Non-pigmented ciliary epithelial cell (primary cell): ENCODE results near the gene ZNF236.
"Not testable (repeated sequence)": the region's sequence is repeated elsewhere in the genome, so short reads cannot be mapped to it uniquely, and the experiment has no call there.

Experiments used
- DNase-seq: peaks from one replicate; pipeline ENCODE4 v3.0.0-alpha.2; 2010; ENCODE audit warnings: low read depth

Gene ZNF236

DNA sequence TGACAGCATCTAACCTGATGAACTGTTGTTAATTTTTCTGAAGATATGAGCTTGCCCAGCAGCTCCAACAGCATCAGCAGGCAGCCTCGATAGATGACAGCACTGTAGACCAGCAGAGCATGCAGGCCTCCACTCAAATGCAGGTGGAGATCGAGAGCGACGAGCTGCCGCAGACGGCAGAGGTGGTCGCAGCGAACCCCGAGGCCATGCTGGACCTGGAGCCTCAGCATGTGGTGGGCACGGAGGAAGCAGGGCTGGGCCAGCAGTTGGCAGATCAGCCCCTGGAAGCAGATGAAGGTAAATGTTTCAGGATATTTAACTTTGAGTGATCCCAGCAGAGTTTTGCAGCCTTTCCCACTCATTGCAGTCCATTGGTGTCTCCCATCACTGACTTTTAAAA is 85.9 kb downstream of the ZNF236 start:
- no peak for DNase-seq

DNA sequence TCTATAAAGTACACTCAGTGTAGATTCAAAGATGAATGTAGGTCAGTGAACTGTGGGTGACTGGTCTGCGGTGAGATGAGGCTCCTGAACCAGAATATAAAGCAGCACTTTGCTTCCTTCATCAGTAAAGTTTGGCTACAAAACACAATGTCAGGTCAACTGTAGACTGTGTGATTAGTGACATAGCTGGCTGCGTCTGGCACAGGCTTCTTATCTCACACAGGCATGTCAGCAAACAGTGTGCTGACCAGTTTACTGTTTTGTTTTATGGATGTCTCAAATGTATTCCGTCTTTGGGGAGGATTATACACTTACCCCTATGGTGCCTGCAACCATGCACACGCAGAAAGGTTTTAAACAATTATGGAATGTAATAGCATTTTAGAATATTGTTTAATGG is 87.1 kb downstream of the ZNF236 start:
- DNase-seq: no peak

DNA sequence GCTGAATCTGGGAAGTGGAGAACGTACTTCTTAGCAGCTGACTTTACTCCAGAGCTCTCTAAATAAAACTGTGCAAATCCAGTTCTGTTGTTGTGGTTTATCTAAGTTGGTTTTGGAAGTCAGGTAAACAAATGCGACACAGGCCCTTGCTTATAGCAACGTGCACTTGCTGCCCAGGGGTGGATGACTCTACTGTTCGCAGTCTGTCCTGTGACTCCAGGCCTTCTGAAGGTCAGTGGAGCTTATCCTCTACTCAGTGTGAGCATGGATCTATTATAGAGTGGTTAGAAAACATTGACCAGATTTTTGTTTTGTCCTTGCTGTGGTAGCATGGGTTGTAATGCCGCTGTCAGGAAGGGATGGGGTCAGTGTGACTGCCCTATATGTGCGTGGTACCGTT is 89.1 kb downstream of the ZNF236 start:
- no peak for DNase-seq

DNA sequence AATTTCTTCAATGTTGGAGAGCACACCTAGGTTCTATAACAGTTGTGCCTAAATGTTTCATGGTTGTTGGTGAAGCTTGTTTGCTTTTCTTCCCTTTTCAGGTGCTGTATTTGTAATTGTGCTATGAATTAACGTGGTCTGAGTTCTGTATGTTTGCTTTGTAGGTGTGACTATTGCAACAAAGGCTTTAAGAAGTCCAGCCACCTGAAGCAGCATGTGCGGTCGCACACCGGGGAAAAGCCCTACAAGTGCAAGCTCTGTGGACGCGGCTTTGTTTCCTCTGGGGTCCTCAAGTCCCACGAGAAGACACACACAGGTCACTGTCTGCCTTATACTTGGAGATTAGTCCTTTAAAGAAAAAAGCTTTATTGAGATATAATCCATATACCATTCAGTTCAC is 91.2 kb downstream of the ZNF236 start:
- no peak for DNase-seq

DNA sequence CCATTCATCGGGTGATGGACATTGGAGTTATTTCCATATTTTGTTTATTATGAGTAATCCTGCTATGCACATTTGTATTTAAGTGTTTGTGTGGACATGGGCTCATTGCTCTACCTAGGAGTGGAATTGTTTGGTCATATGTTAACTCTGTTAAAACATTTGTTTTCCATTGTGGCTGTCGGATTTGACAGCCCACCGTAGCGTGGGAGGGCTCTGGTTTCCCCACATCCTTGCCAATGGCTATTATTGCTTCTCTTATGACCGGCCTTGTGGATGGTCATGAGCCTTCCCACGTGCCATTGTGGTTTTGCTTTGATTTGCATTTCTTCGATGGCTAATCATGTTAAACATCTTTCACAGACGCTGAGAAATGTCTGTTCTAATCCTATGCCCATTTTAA is 92.0 kb downstream of the ZNF236 start:
- DNase-seq: no peak

DNA sequence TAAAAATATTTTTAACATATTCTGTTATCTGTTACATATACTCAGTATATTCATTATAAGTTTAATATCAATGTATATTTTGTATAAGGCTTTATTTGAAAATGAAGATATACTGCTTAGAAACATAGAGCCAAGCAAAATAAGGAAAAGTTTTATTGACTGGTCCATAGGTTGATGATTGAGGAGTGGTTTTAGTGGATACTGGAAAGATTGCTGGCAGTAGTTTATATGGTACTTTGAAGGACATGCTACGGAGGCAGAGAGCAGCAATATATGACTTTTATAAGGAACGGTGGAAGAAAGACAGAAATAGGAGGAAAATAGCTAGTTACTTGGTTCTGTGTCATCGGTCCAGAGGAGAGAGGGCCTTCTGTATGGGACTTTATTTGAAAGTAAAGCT is 92.4 kb downstream of the ZNF236 start:
- DNase-seq: no peak

DNA sequence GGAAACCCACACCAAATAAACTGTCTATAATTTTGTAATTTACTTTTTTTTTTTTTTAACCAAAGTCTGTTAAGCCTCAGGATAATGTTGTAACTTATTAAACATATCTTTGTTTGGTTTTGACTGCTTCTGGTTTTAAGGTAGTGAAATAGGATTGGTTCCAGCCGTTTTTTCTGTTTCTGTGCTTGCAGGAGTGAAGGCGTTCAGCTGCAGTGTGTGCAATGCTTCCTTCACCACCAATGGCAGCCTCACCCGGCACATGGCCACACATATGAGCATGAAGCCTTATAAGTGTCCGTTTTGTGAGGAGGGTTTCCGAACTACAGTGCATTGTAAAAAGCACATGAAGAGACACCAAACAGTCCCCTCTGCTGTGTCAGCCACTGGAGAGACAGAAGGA is 93.1 kb downstream of the ZNF236 start:
- no peak for DNase-seq

DNA sequence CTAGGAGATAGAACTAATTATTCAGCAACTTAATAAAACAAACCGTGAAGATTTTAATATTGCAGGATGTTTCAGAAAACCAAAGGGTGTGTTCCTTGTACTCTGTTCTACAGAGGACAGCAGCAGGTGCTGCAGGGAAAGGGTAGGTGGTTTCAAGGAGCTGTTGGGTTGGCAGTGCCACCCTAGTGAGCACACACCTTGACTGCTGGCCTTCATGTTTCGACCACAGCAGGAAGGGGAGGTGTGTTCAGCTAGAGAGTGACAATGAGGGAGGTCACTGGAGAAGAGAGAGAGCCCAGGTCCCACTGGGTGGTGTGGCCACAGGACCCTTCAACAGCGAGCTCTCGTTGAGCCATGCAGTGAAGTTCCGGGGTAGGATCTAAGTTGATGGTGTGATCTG is 98.6 kb downstream of the ZNF236 start:
- DNase-seq: no peak

DNA sequence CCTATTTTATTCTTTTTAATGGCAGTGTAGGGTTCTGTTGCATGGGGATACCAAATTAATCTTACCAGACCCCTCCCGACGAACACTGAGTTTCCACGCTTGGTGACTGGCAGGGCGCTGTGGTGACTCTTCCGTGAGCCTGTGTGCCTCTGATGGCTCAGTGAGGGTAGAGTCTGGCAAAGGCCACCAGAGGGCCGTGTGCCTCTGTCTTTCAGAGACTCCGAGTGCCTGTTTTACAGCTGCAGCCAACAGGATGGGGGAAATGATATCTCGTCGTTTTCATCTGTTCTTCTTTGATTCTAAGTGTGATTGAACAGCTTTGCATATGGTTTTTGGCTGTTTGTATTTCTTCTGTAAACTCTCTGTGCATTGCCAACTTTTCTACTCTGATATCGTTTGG is 99.8 kb downstream of the ZNF236 start:
- peak; percentile 6 for DNase-seq

DNA sequence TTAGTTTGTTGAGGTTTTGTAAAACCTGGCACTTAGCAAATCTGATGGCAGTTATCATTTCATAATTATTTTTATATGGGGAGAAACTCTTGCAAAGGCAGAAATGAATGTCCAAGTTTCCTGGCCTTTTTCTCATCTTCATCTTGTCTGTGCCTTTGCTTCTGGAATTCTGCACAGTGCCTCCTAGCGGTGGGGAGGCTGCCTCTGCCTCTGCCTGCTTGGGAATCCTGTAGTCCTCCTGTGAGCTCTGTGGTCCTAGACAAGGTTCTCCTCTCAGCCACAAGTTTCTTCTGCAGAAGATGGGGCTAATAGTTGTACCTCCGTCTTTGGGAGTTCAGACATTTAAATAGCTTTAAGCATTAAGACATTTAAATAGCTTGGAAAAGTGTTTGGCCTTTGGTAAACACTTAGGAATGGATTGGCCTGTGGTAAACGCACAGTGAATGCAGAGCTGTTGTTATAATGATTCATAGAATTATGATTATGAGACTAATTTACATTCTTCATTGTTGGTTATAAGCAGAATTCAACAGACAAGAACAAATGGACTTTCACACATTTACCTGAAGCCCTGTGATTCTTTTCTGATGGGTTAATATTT is 101.2 kb downstream of the ZNF236 start:
- DNase-seq: no peak

DNA sequence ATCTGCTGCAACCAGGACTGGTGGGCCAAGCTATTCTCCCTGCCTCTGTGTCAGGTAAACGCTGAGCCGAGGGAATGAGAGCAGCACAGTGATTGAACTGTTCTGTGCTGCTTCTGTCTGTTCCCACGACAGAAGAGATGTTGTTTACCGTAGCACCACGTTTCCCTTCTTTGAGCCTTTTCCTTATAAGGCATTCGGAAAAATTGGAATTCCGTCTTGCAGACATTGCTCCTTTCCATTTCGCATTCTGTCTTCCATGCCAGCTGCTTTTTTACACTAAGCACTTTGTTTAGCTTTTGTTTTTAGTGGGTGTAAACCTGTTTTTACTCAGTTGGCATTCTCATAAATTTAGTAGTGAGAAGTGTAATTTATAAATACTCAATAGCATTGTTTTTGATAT is 103.1 kb downstream of the ZNF236 start:
- DNase-seq: no peak

DNA sequence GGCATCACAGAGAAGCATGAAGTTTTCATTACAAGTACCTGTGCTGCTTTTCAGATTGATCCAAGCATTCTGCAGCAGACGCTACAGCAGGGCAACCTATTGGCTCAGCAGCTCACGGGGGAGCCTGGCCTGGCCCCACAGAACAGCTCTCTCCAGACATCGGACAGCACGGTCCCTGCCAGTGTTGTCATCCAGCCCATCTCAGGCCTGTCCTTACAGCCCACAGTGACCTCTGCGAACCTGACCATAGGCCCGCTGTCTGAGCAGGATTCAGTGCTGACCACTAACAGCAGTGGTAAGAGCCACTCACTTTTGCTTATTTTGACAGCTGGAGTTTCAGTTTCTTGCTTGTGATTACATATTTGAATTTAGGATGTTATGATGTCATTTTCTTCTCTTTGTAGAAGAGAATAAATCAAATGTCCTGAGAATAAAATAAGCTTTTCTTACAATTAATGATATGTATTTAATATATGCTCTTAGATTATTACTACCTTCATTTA is 104.9 kb downstream of the ZNF236 start:
- no peak for DNase-seq

DNA sequence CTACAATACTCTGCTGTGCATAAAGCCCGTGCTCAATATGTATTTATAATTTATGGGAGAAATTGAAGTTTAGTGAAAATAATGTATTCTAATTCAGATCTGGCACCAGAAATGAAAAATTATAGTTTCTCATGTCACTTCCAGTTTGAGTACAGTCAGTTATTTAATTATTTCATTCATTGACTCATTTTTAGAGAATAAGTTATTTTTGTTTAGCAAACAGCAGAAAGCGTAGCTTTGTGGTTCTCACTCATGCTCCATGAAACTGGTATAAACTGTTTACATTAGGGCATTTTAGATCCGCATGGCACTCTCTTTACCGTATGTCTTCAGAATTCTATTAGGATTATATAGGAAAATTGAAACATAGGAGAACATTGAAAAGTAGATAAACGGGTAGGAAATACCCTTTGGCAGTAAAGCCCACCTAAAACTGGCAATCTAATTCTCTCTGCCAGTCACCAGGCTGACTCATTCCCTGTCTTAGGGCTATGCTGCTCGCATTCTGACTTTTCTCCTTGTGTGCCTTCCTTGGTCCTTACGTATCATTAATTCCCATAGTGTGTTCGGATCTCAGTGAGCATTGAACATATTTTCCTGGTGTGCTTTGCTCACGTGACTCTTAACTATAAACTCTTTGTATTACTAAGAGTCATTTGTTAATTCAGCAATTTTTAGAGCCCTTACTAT is 106.0 kb downstream of the ZNF236 start:
- DNase-seq: no peak

DNA sequence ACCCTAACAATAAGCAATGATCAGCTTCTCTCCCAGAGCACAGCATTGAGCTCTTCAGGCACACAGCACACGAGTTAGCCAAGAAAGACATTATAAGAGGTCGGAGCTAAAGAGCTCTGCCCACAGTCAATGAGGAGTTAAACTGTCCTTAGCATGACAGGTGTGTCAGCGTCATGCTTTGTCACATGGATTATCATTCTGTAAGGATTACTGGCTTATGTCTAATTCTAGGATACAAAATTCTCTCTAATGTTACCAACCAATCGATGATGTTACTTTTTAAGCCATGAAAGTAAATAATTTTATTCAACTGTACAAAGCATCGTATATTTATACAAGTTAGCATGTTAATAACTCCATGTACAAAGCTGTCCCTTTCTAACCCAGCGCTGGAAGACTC is 108.8 kb downstream of the ZNF236 start:
- DNase-seq: no peak

DNA sequence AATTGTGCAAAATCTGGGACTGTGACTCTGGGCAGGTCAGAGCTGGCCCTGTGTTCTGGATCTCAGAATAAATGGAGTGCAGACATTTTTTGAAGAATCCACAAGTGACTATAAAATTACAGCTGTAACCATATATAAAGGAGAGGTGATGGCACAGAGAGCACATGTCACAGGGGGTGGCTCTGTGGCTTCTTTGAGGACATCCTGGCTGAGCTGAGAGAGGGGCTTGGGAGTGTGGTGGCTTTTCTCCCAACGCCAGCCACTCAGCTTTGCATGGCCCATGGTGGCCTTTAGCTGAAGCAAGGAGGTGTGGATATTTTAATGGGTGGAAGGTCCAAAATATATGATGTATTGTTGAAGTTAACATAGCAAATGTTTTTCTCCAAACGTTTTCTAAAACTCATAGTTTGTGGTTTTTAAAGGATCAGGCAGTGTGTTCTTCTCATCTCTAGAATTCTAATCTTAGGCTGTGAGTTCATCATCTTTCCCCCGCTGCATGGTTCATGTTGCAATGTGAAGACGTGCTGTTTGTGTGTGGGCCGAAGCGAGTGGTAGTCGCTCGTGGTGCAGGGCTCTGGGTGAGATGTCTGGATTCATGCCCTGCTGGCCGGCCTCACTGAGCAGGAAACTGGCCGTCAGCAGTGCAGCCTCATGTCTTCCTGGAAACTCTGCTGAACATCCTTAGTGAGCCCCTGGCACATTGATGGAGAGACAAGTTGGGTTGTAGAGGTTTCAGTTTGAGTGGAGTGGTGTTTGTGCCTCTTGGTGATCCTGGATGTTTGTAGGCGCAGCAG is 109.9 kb downstream of the ZNF236 start:
- DNase-seq: peak; percentile 32

DNA sequence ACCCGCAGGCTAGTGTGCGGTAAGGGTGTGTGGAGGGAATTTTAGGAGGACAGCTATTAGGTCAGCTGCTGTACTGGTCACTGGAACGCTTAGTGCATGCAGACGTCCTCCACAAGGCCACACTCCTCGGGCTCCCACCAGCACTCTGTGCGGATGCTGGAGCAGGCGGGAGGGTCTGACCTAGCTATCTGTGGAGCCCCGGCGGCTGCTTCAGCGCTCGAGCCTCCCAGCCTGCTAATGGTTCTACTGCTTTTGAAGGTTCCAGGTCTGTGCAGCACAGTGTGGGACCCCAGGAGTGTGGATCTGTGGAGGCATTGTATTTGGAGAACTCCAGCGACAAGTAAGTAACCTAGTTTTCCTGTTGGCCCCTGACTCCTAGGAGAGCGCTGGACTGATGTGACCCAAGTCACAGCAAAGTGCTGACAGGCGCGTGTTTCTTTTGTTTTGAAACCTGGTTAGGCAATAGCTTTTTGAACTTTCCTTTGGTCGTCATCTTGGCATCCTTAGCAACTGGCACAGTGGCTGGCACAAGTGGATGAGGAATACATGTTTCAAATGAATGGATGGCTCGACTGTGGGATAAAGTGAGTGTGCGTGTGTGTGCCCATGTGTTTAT is 113.5 kb downstream of the ZNF236 start:
- DNase-seq: no peak

DNA sequence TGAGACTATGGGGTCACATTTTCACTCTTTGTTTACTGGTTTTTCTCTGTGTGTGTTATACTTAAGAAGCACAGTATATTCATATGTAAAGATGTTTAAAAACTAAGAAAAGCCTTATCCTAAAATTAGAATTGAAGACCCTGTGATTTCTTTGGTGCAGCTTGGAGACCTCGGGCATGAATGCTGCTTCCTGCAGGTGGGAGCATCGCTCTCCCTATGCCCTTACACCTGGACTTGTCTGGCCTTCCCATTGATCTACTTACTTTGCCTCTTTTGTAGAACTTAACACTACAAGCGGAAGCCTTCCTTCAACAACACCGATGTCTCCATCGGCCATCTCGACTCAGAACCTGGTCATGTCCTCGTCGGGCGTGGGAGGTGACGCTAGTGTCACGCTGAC is 114.5 kb downstream of the ZNF236 start:
- no peak for DNase-seq

DNA sequence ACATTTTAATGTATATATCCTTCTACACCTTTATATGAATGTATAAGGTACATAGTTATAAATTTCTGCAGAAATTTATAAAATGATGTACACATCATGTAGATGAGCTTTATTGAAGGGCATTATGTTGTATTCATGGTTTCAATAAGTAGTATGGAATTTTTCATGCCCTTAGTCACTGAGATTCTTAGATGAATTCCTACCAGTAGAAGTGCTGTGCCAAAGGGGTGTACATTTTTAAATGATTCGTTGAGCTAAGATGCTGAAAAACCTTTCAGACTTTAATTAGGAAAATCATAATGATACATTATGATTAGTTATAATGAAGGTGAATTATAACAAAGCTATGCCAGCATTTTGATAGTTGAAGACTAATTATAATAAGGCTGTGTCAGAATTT is 115.2 kb downstream of the ZNF236 start:
- DNase-seq: no peak

DNA sequence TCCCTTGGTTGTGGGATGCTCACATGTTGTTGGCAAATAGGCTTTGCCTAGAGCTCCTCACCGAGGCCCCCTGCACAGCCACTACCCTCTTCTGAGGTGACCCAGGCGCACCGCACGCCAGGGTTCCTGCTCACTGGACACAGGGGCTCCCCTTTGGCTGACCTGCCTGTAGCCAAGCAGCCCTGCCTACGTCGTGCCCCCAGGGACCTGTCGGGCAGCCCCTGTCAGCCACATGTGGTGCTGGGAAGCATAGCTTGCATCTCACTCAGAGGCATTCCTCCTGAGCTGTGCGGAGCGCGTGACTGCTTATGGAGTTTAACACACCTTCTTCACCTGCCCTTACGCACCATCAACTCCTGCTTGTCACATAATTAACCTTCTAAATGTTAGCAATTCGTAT is 116.3 kb downstream of the ZNF236 start:
- DNase-seq: no peak

DNA sequence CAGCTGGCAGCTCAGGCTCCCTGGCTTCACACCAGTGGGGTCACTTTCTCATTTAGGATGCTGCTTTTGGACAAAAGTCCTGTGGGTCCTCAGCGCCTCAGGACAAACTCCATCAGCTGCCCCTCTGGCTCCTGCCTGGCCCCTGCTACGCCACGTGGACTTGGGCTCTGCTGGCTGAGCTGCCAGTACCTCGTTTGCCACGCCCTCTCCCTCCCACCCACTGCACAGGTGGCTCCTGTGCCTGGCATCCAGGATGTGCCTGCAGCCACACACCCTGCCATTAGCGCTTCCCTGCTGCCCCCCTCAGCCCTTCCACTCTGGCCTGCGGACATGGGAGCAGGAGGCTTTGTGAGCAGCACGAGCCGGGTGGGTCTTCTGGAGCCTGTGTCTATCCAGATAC is 118.9 kb downstream of the ZNF236 start:
- DNase-seq: no peak

DNA sequence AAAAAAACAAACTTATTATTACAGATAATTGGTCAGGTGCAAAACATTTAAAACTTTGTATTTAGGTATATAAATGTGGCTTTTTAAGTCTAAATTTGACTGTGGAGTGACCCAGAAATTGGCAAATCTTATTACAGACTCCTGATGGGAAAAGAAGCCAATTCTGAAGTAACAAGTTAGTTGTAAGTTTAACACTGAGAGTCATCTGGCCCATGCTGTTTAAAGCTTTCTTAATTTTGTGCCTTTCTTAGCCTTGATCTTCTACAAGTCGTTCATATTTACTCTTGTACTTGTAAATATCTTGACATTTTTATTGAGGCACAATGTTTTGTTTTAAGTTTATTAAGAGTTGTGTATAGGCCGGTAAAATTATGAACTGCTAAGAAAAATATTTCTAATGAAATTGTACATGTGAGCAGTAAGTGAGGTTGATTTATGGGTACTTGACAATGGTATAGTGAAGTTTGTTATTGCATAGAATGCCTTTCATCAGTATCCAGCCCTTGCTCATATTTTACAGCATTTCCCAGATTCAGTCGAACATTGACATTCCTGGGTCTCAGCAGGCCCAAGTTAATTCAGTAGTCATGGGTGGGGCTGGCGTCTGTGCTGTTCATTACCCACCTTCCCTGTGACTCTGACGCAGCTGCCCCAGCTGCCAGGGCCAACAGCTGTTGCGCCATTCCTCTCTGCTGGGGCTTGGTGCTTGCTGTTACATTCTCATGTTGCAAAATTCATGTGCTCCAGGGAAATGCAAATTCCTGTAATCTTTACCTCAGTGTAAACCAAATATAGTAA is 121.4 kb downstream of the ZNF236 start:
- no peak for DNase-seq

DNA sequence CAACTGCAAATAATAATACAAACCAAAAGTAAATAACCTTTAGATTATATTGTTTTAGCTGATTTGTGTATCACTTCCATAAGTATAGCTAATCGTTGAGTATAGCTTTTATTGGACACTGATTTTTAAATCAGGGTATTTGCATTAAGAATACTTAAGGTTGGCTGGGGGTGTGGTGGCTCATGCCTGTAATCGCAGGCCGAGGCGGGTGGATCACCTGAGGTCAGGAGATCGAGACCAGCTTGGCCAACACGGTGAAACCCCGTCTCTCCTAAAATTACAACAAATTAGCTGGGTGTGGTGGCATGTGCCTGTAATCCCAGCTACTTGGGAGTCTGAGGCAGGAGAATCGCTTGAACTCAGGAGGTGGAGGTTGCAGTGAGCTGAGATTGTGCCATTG is 122.0 kb downstream of the ZNF236 start:
- DNase-seq: not testable (repeated sequence)
